Liver (tissue), 3 donors: Measurements from ENCODE around the gene KRT1.

Experiments used
- ATF3 ChIP-seq: IDR thresholded peaks from 2 replicates; pipeline ENCODE4 v1.6.1; 2016; ENCODE audit warnings: antibody characterized with exemption
- CTCF ChIP-seq: fragments of 150-350 bp; IDR thresholded peaks from 2 replicates; pipeline ENCODE4 v1.5.1; 2017; ENCODE audit warnings: improper control_type of control experiment, low read depth, low read length; ENCODE audit not compliant: missing input control
- FOXA1 ChIP-seq: IDR thresholded peaks from 2 replicates; pipeline ENCODE4 v1.6.1; 2016; ENCODE audit warnings: antibody characterized with exemption
- MAX ChIP-seq: IDR thresholded peaks from 2 replicates; pipeline ENCODE4 v1.6.1; 2016; ENCODE audit warnings: antibody characterized with exemption
- RAD21 ChIP-seq, 2 donors: IDR thresholded peaks; 2 replicates each; pipeline ENCODE4 v1.6.1; 2016; ENCODE audit warnings: antibody characterized with exemption in 2 of 2, mild to moderate bottlenecking in 2 of 2
- SP1 ChIP-seq: IDR thresholded peaks from 2 replicates; pipeline ENCODE4 v1.6.1; 2018; ENCODE audit warnings: antibody characterized with exemption, mild to moderate bottlenecking
- TAF1 ChIP-seq: conservative IDR thresholded peaks from 2 replicates; pipeline ENCODE4 v1.6.1; 2016; ENCODE audit warnings: antibody characterized with exemption, mild to moderate bottlenecking
- YY1 ChIP-seq: IDR thresholded peaks from 2 replicates; pipeline ENCODE4 v1.6.1; 2016; ENCODE audit warnings: antibody characterized with exemption, mild to moderate bottlenecking
- donor health status: healthy.
- donor health status: healthy.

- TF ChIP-seq CTCF, result no peak
- no peak for TF ChIP-seq RAD21 (IDR thresholded peaks at IDR 0.05)
- no peak for TF ChIP-seq MAX
- no peak for TF ChIP-seq YY1
- no peak for TF ChIP-seq ATF3
- TF ChIP-seq TAF1, result no peak
- TF ChIP-seq FOXA1, result no peak
- TF ChIP-seq SP1, result no peak
Observed at GRCh38 chr12:52716061-52716460, 35.9 kb upstream of the KRT1 start.
